PC-9 (cell line): ENCODE measurements around the gene FCN3. TPM values are rescaled to one million over a fixed set of nuclear protein-coding genes. Genes with fewer than 3 reads are reported as not detected.
A peak's percentile ranks its signal among the peaks of the same experiment; 100 is the strongest.

Experiments used
- BruUV-seq: library from RNA; stranded (reverse); fragments of 400-500 nt; replicated peaks from 2 replicates; lab custom pipeline; 2021; lab: Mats Ljungman, UMichigan
- CTCF ChIA-PET: fragments of 300-600 bp; sonication (Branson Sonifier 250); formaldehyde crosslinking; loops from one replicate; lab custom pipeline; 2022; ENCODE audit warnings: antibody characterized with exemption; lab: Charles Lee
- POLR2A ChIA-PET: fragments of 300-600 bp; sonication (Branson Sonifier 250); formaldehyde crosslinking; loops from one replicate; lab custom pipeline; 2022; ENCODE audit warnings: antibody characterized with exemption; ENCODE audit not compliant: unreplicated experiment; lab: Charles Lee
- DNase-seq, 2 experiments: peaks; one replicate each; pipeline versions ENCODE4 v3.0.0 to v3.0.0-alpha.2; 2015 to 2022; ENCODE audit warnings: mixed read lengths in 1 of 2
- H2AFZ ChIP-seq: fragments of 200-600 bp; sonication (generic); 2 replicates; pipeline ENCODE4 v1.8.1; 2017; ENCODE audit warnings: antibody characterized with exemption
- H3F3A ChIP-seq: fragments of 200-600 bp; sonication (generic); 2 replicates; pipeline ENCODE4 v1.8.1; 2017; ENCODE audit warnings: antibody characterized with exemption, mild to moderate bottlenecking, low read depth; ENCODE audit not compliant: insufficient read depth
- H3K27ac ChIP-seq: fragments of 200-600 bp; sonication (generic); 2 replicates; pipeline ENCODE4 v1.6.1; 2016; ENCODE audit warnings: mixed run types
- H3K27me3 ChIP-seq: fragments of 200-600 bp; sonication (generic); 2 replicates; pipeline ENCODE4 v1.6.1; 2016; ENCODE audit warnings: low read depth, mixed run types; ENCODE audit not compliant: insufficient read depth
- H3K36me3 ChIP-seq: fragments of 200-600 bp; sonication (generic); 2 replicates; pipeline ENCODE4 v1.6.1; 2016; ENCODE audit warnings: low read depth, mixed run types
- H3K4me1 ChIP-seq: fragments of 200-600 bp; sonication (generic); replicated peaks from 2 replicates; pipeline ENCODE4 v1.6.1; 2016; ENCODE audit warnings: mixed run types; ENCODE audit not compliant: insufficient read depth
- H3K4me2 ChIP-seq: fragments of 200-600 bp; sonication (generic); 2 replicates; pipeline ENCODE4 v1.6.1; 2017; ENCODE audit warnings: mixed run types
- H3K4me3 ChIP-seq: fragments of 200-600 bp; sonication (generic); 2 replicates; pipeline ENCODE4 v1.6.1; 2016; ENCODE audit warnings: mixed run types
- H3K79me2 ChIP-seq: fragments of 200-600 bp; sonication (generic); 2 replicates; pipeline ENCODE4 v1.6.1; 2017; ENCODE audit warnings: low read depth, mixed run types
- H3K9me2 ChIP-seq: fragments of 200-600 bp; sonication (generic); 2 replicates; pipeline ENCODE4 v1.8.1; 2017; ENCODE audit warnings: mild to moderate bottlenecking; ENCODE audit not compliant: insufficient read depth
- H3K9me3 ChIP-seq: fragments of 200-600 bp; sonication (generic); 2 replicates; pipeline ENCODE4 v1.8.1; 2016; ENCODE audit warnings: low read depth; ENCODE audit not compliant: insufficient read depth
- H4K20me1 ChIP-seq: fragments of 200-600 bp; sonication (generic); 2 replicates; pipeline ENCODE4 v1.8.1; 2017; ENCODE audit not compliant: insufficient read depth
- EZH2 ChIP-seq: fragments of 200-600 bp; sonication (generic); IDR thresholded peaks from 2 replicates; pipeline ENCODE4 v1.8.0; 2017; ENCODE audit warnings: antibody characterized with exemption, low read depth
- intact Hi-C: fragments of 100-400 bp; cut with micrococcal nuclease; formaldehyde crosslinking; loops from one replicate; pipeline ENCODE4 v1.10.0; 2022; ENCODE audit not compliant: unreplicated experiment
- total RNA-seq: library from RNA; stranded (reverse); gene quantifications from 2 replicates; pipeline ENCODE4 v1.2.3, GENCODE V29; 2021
- TF ChIP-seq, protein P1 (sequence below): fragments of 200-600 bp; sonication (generic); conservative IDR thresholded peaks from 2 replicates; pipeline ENCODE4 v1.6.1; 2017; ENCODE audit warnings: mixed run types, antibody characterized with exemption, mild to moderate bottlenecking, moderate library complexity

FCN3 gene
- total RNA-seq, 1 experiment from 2014 or later: not detected

GRCh38 chr1:27332536-27333281 is 41.9 kb downstream of the FCN3 start:
- no peaks in the 10 kb centered on the region for H3K9me2 ChIP-seq
- no peak overlapping the region for H3K4me2 ChIP-seq
- no peaks in the 10 kb centered on the region for H3F3A ChIP-seq
- DNase-seq: peak in 1 of 2 experiments; percentile 41
- no peaks in the 10 kb centered on the region for H3K79me2 ChIP-seq
- H3K27me3 ChIP-seq: no peaks in the 10 kb centered on the region
- no peak overlapping the region for H2AFZ ChIP-seq
- no peaks in the 10 kb centered on the region for H3K9me3 ChIP-seq
- TF ChIP-seq, protein P1, sequence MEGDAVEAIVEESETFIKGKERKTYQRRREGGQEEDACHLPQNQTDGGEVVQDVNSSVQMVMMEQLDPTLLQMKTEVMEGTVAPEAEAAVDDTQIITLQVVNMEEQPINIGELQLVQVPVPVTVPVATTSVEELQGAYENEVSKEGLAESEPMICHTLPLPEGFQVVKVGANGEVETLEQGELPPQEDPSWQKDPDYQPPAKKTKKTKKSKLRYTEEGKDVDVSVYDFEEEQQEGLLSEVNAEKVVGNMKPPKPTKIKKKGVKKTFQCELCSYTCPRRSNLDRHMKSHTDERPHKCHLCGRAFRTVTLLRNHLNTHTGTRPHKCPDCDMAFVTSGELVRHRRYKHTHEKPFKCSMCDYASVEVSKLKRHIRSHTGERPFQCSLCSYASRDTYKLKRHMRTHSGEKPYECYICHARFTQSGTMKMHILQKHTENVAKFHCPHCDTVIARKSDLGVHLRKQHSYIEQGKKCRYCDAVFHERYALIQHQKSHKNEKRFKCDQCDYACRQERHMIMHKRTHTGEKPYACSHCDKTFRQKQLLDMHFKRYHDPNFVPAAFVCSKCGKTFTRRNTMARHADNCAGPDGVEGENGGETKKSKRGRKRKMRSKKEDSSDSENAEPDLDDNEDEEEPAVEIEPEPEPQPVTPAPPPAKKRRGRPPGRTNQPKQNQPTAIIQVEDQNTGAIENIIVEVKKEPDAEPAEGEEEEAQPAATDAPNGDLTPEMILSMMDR: peak; percentile 77
- TF ChIP-seq EZH2: no peak
- ChIA-PET CTCF (interaction anchor here (0.5 to 0.7 kb wide), 4 partner anchors 20 to 435 kb away, joined by 3 to 4 read pairs (median 3); no protein-coding TSS in a partner anchor), POLR2A (interaction anchor here (0.5 kb wide), 1 partner anchor 449 kb away, joined by 7 read pairs; no protein-coding TSS in a partner anchor)
- H3K27ac ChIP-seq: no peak overlapping the region
- intact Hi-C loops: no loop called here
- no peaks in the 10 kb centered on the region; the same call in 1 of the 2 replicates for H3K36me3 ChIP-seq
- no peak overlapping the region for H3K4me3 ChIP-seq
- no peaks in the 10 kb centered on the region for H3K4me1 ChIP-seq
- H4K20me1 ChIP-seq: no peaks in the 10 kb centered on the region
- BruUV-seq: no TSS peak

DNA sequence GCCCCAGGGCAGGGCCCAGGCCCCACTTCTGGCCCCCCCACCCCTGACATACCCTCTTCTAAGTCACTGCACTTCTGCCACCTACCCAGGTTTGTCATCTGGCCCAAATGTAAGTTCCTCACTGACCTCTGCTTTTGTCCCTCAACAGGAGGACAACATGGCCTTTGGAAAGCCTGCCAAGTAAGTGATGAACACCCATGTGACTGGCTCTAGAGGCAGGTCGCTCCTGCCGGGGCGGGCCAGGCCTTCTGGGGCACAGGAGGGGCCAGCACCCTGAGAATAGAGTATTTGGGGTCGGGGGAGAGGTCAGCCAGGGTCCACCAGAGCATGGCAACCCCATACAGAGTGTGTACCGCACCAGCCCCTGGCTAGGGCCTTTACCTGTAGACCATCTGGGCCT is 42.7 kb downstream of the FCN3 start:
- no peaks in the 10 kb centered on the region for H3F3A ChIP-seq
- H3K4me3 ChIP-seq: no peak overlapping the region
- no peak overlapping the region for H3K4me2 ChIP-seq
- no peak overlapping the region for H3K27ac ChIP-seq
- CTCF ChIA-PET: no interaction called here
- no peaks in the 10 kb centered on the region for H3K4me1 ChIP-seq
- POLR2A ChIA-PET: interaction anchor here (0.5 to 0.7 kb wide), 2 partner anchors 329 to 450 kb away, joined by 3 to 7 read pairs; no protein-coding TSS in a partner anchor
- peaks cover 2% of the 10 kb centered on the region; the same call in 1 of the 2 replicates for H3K79me2 ChIP-seq
- no TSS peak for BruUV-seq
- no peak for DNase-seq
- intact Hi-C loops: no loop called here
- H3K9me2 ChIP-seq: no peaks in the 10 kb centered on the region
- no peaks in the 10 kb centered on the region for H4K20me1 ChIP-seq
- no peaks in the 10 kb centered on the region; the same call in 1 of the 2 replicates for H3K36me3 ChIP-seq
- no peaks in the 10 kb centered on the region for H3K9me3 ChIP-seq
- no peaks in the 10 kb centered on the region for H3K27me3 ChIP-seq
- no peak overlapping the region for H2AFZ ChIP-seq
- TF ChIP-seq, protein P1: no peak
- TF ChIP-seq EZH2: no peak

DNA sequence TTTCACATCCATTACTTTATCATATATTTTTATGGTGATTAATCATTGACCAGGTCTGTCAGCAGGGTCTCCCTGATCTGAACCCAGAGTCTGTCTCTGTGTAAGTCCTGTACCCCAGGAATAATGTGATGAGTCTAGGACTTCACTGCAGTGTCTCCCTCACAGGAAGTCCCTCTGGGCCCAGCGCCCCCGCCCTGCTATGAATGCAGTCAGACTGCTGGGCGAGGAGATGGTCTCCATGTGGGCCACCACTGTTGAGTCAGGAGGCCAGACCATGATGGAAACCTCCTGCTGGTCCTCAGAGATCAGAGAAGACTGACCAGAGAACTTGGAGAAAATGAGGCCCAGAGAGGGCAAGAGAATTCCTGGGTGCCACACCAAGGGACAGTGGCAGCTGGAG is 43.2 kb downstream of the FCN3 start:
- H3K27ac ChIP-seq: no peak overlapping the region
- CTCF ChIA-PET: no interaction called here

More for the DNA sequence above, 43.2 kb downstream of the FCN3 start:
- Histone ChIP-seq H3K36me3 (no peaks in the 10 kb centered on the region; the same call in 1 of the 2 replicates), H3K79me2 (peaks cover 4% of the 10 kb centered on the region), H3K4me2 (no peak overlapping the region), H4K20me1 (no peaks in the 10 kb centered on the region), H3F3A (no peaks in the 10 kb centered on the region), H3K4me3 (no peak overlapping the region), H3K9me3 (no peaks in the 10 kb centered on the region), H3K9me2 (no peaks in the 10 kb centered on the region), H2AFZ (no peak overlapping the region), H3K4me1 (no peaks in the 10 kb centered on the region), H3K27me3 (no peaks in the 10 kb centered on the region)
- DNase-seq: no peak
- intact Hi-C loops: no loop called here
- POLR2A ChIA-PET: interaction anchor here (0.7 kb wide), 1 partner anchor 328 kb away, joined by 3 read pairs; no protein-coding TSS in a partner anchor
- TF ChIP-seq, protein P1: no peak
- TF ChIP-seq EZH2: no peak
- BruUV-seq: no TSS peak
